GM21717 (cell line): ENCODE measurements around the gene C1orf87.

Experiments used
- ATAC-seq: cut with Tn5 transposase; IDR thresholded peaks from one replicate; pipeline ENCODE4 v1.9.1; 2021; ENCODE audit warnings: mild to moderate bottlenecking, moderate library complexity; ENCODE audit not compliant: unreplicated experiment

C1orf87 gene, protein sequence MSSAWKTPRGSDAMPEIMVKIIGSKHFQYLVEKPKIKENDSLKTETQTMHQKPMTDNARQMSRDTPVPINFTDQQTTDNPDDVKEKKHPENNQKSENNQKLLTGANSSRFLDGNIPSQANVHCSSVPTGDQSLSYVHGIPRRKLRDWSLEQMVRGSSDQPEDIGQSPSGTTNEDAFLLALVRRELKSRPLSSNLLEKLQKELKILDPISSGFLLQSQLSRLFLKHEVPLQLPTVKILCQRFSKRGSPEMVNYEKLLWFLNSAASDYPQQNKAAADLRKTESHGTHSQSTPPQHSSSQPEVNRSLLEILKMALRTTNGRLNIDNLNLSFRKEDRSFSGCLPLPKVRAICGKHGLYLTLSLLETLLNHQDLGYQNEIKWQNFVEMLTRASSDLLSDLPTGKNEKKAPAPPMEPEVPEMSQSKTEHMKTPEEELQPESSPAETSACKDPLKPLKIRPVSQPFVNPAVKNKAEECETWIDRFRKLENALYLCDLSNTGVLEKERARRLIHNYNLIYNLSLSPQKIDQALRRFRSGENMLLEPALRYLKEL

DNA sequence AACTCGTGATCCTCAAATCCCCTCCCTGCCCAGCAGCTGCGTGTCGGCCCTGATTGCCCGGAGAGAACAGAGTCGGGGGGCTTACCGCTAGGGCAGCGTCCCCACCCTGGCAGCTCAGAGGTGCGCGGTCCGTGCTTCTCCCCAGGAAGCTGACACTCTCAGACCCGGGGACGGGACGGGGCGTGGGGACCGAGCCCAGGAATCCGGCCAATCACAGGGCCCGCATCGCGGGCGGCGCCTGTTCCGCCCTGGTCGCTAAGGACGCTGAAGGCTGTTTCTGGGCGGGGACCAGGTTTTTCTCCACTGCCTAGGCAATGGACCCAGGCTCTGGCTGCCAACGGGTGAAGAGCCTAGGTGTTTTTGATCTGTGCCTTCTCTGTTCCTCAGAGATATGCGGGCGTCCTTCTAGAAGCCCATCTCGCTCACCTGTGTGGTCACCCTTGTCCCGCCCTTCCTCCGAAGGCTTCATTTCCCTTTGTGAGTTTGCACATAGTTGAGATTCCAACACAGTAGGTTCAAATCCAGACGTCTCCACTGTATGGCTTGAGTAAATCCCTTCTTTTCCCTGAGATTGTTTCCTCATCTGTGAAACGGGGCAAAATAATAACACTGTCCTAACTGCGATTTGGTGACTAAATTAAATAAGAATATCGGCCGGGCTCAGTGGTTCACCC is at the start of gene C1orf87:
Gene C1orf87 (minus strand): TSS at position 166 of the 674 bp plus-strand sequence. CDS start 1,127 bp downstream, outside the sequence.
- ATAC-seq = no peak

DNA sequence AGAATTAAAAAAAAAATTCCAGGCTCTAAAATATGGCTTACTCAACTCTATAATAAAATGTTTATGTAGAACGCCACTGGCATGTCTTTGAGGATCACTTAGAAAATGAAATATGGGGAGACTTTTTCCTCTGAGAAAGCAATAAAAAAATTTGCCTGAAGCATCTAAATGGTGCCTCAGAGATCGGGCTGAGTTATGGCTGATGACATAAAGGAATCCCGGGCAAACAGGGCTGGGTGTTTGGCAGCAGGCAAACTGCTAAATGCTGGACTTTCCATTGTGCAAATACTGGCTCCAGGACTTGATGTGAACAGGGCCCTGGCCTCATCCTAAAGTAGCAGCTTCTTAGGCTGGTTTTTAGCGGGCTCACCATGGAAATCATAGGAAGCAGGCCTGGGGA is 44.5 kb upstream of the C1orf87 start:
- no peak for ATAC-seq

DNA sequence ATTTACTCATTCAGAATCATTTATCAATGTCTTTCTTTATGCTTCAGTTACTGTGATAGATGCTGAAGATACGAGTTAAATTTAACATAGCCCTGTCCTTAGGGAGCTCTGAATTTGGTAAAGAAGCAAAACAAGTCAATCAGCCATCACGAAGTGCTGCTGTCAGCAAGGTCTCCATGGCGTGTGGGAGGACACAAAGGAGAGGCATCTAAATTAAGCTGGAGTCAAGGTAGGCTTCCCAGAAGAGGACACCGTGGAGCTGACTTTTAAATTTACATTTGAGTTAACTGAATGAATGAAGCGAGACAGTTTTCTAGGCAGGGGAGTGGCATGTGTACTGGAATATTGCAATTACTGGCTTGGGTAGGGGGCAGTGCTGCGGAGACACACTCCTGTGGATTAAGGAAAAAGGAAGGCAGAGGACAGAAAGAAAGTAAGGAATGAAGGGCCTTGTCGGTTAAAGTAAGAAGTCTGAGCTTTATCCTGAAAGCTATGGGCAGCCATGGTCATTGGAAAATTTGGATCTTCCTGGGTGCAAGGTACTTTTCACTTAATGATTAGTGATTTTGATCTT is 41.3 kb upstream of the C1orf87 start:
- no peak for ATAC-seq

DNA sequence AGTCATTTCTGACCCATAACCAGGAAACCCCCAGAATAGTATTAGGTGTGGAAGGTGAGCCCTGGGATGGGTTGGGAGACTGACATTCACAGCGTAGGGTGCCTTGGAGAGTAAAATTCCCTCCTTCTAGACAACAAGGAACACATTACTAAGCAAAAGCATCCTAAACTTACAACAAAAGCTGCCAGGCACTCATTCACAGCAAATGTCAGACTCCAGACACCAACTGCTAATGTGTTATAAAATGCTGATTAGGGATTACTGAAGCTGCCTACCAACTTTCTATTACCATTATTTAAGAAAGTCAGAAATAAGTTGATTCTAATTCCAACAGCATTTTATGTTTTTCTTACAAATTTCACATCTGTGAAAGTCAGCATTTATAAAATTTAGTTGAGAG is 40.0 kb upstream of the C1orf87 start:
- no peak for ATAC-seq

DNA sequence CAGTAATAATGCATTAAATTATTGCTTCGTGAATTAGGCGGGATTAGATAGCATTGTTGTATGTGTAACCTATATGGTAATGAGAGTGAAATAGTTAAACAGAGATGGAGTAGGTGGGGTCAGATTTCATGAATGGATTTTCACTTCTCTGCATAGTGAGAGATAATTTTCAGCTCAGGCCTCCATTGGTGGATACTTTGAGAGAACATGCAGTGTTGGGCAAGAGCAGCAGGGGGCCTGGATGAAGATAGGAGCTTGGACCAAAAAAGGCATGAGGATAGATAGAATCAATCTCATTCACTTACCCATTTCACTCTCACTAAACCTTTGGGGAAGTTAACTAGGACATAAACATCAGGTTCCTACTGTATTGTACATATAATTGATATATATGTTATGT is 39.5 kb upstream of the C1orf87 start:
- no peak for ATAC-seq

DNA sequence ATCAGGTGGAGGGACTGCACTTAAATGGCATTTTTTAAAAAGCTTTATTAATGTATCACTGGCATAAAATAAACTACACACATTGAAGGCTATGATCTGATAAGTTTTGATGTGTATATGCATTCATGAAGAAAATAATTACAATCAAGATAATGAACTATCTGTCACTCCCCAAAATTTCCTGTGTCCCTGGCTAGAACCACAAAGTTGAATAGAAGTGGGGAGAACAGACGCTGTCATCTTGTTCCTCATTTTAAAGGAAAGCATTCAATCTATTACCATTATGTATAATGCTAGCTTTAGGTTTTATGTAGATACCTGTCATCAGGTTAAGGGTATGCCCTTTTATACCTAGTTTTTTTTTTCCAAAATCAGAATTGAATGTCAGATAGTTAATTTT is 38.1 kb upstream of the C1orf87 start:
- no peak for ATAC-seq

DNA sequence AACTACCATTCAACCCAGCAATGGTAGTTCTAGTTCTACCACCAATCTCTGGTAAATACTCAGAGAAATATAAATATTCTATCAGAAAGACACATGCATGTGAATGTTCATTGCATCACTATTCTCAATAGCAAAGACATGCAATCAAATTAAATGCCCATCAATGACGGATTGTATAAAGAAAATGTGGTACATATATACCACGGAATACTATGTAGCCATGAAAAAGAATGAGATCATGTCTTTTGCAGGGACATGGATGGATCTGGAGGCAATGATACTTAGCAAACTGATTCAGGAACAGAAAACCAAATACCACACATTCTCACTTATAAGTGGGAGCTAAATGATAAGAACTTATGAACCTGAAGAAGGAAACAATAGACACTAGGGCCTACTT is 37.5 kb upstream of the C1orf87 start:
- ATAC-seq = no peak

DNA sequence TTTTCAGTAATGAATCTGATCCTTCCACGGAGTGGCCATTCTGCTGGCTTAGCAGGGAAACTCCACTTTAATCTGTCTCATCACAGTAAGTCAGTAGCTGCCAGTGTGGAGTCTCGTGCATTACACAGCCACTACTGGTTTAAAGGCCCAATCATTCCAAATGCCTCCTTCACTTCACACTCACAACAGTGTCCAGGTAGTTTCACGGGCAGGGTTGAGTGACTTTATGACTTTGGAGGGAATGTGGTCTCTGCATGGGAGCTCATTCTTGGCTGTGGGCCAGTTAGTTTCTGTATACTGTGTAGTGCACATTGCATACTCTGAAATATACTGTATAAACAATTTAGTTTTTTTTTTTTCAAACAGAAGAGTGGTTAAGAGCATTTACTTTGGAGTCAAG is 34.6 kb upstream of the C1orf87 start:
- ATAC-seq = no peak

DNA sequence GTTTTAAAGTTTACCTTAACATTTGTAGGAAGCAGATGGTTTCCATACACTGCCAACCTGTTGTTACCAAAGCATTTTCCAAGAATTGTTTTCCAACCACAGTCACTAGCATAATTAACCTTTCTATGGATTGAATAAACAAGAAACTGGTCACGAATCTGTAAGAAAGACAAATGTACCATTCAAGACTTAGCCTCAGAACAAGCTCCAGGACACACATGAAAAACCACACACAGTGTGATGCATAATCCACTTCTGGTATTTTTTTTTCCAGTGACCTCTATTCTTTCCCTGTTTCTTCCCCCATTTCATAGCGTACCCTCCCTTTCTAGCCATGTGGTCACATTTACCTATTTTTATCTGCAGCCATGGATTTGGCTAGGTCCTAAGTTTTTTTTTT is 29.6 kb upstream of the C1orf87 start:
- no peak for ATAC-seq

DNA sequence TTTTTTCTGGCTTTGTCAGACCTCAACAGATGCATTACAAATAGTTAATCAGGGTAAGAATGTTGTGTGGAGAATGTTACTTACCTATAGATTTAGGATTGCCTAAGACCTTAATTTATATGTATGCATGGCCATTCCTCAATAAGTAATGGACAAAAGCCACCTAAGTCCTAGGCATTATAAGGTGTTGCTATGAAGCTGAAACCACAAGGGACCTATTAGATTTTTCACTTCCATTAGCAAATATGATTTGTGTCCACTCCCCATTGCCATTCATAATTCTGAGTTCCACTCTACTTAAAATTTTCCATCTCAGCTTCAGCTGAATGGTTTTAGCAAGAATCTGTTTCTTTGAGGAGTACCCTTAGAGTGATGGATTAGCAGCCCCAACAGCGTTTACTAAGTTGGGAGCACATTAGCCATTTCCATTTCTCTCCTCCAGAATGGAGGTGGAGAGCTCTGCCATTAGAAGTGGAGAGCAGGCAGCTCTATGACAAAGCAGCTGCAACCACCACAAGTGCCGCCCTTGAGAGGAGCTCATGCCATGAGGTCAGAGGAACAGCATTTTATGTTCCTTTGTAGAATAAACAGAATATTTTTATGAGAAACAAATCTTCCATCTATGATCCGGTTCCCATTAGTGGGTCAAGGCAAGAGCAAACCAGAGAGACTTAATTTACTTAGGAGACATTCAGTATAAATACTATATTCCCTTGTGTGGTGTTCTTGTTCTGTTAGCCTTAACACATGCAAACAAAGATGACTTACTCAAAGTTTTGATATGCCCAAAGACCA is 28.9 kb upstream of the C1orf87 start:
- no peak for ATAC-seq

DNA sequence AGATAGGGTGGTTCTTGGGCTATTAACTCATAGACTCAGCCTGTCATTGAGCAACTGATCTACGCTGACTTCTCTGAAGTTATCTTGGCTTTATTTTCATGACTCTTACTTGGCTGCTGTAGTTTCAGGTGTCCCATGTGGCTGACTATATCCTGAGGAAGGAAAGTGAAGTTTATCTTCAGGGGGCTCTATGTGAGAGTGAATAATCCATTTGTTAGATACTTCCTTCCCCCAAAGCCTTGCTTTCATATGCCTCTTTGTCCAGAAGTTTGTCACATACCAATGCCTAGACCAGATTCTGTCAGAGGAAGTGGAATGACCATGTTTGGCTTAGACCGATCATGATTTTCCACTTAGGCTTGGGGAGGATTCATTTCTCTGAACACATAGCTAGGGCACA is 27.9 kb upstream of the C1orf87 start:
- ATAC-seq = no peak

DNA sequence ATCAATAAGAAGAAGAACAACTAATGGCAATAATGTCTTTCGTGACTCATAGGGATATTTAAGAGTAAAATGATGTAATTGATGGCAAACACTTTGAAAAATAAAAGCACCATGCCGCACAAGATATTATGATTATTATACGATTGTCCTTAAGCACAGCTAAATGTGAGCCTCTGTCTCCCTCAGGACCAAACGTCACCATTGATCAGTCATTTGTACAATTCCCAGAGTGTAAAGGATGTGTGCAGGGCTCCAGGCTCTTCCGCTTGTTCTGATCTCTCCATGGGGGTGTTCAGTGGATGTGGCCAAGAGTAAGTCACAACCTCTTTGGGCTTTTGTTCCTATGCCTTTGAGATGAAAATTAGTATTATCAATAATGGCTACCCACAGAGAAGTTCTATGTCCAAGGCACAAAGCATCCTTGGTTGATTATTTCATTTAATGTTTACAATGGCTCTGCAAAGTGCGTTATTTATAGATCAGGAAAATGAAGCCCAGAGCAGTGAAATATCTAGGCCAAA is 17.7 kb upstream of the C1orf87 start:
- ATAC-seq = no peak

DNA sequence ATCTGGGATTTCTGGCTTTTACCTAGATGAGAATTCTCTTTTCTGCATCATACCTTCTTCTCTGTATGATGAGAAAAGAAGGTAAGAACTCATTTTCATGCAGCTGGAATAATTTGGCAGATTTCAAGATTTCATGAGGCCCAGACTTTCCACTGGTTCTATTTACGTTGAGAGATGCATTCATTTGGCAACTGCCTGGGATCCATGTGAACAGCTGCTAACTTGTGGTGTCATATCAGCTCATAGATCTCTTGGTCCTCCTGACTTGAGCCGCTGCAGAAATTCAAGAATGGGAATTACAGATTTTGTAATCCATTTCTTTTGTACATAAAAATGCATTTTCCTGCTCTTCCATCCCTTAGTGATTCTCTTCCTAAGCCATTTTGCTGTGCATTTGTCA is 17.1 kb upstream of the C1orf87 start:
- no peak for ATAC-seq

DNA sequence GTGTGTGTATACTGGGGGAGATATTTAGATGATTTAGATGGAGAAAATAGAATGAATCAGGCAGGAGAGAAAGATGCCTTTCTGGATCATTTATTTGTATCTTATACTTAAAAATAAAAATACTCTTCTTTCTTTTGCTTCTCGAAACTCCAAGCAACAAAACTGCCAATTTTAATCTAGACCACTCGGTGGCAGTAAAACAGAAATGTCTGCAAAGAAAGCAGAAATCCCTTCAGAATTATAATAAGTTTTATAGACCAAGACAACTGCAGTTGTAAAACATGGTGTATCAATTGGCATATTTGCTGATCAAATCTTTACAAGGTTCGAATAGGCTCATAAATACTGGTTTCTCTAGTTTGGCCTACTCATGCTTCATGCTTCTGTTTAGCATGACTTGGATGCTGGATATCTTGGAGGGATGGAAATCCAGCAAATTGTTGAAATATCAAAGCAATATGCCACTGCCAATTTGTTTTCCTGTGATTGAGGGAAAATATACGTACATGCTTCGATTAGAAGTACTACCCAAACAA is 15.1 kb upstream of the C1orf87 start:
- no peak for ATAC-seq

DNA sequence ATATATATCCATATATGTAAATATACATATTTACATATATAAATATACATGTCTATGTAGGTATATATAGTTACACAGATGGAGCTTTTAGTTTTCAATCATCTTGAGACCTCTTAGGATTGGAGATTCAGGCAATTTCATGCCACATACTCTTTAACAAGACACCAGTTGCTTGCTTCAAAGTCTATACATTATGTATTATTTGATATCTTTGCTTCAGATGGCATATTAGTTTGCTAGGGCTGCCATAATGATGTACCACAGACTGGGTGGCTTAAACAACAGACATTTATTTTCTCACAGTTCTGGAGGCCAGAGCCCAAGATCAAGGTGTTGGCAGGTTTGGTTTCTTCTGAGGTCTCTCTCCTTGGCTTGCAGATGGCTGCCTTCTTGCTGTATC is 14.1 kb upstream of the C1orf87 start:
- no peak for ATAC-seq

DNA sequence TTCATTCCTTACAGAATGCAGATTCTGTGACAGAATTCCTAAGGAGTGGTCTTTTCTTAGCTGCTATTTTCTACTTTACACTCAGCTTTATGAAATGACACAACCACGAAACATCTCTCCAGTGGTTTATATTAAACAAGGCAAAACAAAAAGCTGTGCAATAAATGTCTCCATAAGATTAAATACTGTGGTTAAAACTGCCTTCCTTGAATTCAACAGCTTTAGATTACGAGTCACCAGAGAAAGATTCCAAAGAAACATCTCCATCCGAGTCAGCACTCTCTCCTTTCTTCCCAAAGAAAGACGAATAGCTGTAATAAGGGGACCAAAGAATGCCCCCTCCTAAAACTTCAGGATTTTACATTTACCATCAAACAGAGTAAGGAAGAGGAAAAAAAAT is 4.6 kb upstream of the C1orf87 start:
- no peak for ATAC-seq

DNA sequence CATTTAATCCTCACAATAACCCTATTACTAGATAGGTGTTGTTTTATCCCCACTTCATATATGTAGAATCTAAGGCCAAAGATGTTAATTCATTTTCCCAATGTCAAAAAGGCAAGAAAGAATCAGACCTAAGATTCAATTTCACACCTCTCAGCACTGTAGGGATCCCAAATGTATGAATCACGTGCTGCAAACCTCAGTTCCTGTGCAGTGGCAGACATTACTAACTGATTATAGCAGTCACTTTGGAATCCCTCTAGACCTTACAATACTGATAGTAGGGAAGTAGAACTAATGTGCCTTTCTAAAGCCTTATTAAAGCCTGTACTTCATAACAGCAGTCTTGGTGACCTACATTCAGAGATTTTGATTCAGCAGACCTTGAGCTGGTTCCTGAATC is 2.3 kb downstream of the C1orf87 start:
- ATAC-seq = no peak

DNA sequence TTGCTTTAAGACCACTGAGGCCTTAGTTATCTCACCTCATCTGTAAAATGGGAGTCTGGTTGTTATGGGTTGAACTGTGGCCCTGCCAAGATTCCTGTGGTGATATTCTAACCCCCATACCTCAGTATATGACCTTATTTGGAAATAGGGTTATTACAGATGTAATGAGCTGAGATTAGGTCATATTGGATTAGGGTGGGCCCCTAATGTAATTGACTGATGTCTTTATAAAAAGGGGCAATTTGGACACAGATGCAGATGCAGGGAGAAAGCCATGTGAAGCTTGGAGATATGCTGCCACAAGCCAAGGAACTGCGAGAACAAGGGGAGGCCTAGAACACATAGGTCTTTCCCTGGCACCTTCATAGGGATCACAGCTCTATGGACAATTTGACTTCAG is 3.9 kb downstream of the C1orf87 start:
- no peak for ATAC-seq

DNA sequence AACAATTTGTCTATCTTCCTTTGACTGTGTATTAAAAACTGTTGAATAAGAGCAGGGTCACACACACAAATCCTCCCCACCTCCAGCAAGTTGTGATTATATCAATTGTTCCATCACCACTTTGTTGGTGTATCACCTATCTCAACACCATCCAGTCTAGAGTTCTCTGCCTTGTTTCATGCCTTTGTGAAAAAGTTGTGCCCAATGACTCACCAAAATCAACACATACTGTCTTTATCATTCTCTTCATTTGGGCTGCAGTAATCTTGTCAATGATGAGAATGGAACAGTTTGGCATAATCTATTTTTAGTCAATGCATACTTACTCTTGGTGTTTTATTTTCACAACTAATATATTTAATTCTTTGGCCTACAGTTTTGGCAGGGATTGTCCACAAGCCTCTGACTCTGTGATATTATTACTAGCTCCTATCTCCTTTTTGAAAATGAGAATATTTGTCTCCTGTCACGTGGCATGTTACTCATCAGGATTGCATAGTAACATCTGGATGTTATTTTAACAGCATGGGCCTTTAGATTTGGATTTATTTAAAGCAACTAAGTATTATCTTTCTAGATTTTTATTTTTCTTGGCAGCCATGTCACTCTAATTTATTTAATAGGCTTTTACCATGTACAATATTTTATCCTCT is 5.1 kb downstream of the C1orf87 start:
- ATAC-seq = no peak

DNA sequence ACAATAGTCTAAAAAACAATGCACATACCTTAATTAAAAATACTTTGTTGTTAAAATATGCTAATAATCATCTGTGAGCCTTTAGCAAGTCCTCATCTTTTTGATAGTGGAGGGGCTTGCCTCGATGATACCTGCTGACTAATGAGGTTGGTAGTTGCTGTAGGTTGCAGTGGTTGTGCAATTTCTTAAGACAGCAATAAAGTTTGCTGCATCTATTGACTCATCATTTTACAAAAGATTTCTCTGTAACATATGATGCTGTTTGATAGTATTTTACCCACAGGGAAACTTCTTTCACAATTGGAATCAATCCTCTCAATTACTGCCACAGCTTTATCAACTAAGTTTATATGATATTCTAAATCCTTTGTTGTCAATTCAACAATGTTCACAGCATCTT is 7.6 kb downstream of the C1orf87 start:
- no peak for ATAC-seq
